ENCODE measurements around the gene PLA2G7.
A peak's percentile ranks its signal among the peaks of the same experiment; 100 is the strongest.

The PLA2G7 gene

GRCh38 chr6:46719099-46719498, 16.1 kb downstream of the PLA2G7 start:
- DNase-seq (ENCODE audit: low read depth) = peak; percentile 88
- TF ChIP-seq, protein P1, sequence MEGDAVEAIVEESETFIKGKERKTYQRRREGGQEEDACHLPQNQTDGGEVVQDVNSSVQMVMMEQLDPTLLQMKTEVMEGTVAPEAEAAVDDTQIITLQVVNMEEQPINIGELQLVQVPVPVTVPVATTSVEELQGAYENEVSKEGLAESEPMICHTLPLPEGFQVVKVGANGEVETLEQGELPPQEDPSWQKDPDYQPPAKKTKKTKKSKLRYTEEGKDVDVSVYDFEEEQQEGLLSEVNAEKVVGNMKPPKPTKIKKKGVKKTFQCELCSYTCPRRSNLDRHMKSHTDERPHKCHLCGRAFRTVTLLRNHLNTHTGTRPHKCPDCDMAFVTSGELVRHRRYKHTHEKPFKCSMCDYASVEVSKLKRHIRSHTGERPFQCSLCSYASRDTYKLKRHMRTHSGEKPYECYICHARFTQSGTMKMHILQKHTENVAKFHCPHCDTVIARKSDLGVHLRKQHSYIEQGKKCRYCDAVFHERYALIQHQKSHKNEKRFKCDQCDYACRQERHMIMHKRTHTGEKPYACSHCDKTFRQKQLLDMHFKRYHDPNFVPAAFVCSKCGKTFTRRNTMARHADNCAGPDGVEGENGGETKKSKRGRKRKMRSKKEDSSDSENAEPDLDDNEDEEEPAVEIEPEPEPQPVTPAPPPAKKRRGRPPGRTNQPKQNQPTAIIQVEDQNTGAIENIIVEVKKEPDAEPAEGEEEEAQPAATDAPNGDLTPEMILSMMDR (conservative IDR thresholded peaks at IDR 0.05; ENCODE audit: control insufficient read depth, insufficient read depth, low read depth, low read length) = no peak

GRCh38 chr6:46715141-46715540, 20.0 kb downstream of the PLA2G7 start:
- no peak overlapping the region for H3K4me3 ChIP-seq (ENCODE audit: control insufficient read depth, low read depth, low read length)
- TF ChIP-seq, protein P1 (conservative IDR thresholded peaks at IDR 0.05; ENCODE audit: control insufficient read depth, insufficient read depth, low read depth, low read length) = no peak
- DNase-seq (ENCODE audit: low read depth) = peak; percentile 52

More at GRCh38 chr6:46719099-46719498, 16.1 kb downstream of the PLA2G7 start:
- no peak overlapping the region for H3K4me3 ChIP-seq (ENCODE audit: control insufficient read depth, low read depth, low read length)

DNA sequence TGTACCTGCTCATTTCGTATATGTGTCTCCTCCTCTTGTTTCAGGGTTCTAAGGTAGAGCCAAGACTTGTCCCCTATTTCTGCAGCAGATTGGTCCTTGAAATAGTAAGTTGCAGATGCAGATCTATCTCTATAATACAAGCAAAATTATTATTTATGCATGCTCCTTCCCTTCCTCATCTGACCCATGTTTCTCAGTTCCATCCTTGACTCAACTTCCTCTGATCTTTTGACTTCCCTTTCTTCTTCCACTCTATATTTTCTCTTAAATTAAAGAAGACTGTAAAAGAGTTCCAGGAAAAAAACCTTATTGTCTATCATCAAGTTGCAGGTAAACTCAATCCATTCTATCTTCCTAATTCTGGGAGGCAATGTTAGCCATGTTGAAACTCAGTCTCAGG, 23.7 kb downstream of the PLA2G7 start:
- H3K4me3 ChIP-seq (ENCODE audit: control insufficient read depth, low read depth, low read length) = no peak overlapping the region
- DNase-seq (ENCODE audit: low read depth) = no peak
- TF ChIP-seq, protein P1 (conservative IDR thresholded peaks at IDR 0.05; ENCODE audit: control insufficient read depth, insufficient read depth, low read depth, low read length) = no peak

DNA sequence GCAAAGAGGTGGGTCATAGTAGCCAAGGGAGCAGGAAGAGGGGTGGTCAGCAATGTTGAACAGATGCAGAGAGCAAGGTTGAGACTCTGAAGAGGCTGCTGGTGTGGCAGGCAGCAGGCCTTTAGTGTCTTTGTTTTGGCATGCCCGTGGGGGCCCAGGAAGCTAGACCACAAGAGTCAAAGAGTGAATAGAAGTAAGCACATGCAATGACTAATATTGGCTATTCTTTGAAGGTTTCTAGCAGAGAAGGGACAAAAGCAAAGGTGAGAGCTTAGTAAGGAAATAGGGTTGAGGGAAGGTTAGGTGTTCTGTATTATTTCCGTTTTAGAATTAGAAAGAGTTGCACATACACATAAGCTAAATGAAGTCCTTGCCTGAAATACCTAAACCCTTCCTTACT, 28.7 kb downstream of the PLA2G7 start:
- DNase-seq (ENCODE audit: low read depth) = no peak
- no peak overlapping the region for H3K4me3 ChIP-seq (ENCODE audit: control insufficient read depth, low read depth, low read length)
- TF ChIP-seq, protein P1 (conservative IDR thresholded peaks at IDR 0.05; ENCODE audit: control insufficient read depth, insufficient read depth, low read depth, low read length) = no peak

- peak; percentile 43 for DNase-seq (ENCODE audit: low read depth)
- TF ChIP-seq, protein P1 (conservative IDR thresholded peaks at IDR 0.05; ENCODE audit: control insufficient read depth, insufficient read depth, low read depth, low read length) = peak; percentile 8
- no peak overlapping the region for H3K4me3 ChIP-seq (ENCODE audit: control insufficient read depth, low read depth, low read length)
These were observed 30.6 kb downstream of the PLA2G7 start for GRCh38 chr6:46704562-46704961.

GRCh38 chr6:46699970-46700369, 35.2 kb downstream of the PLA2G7 start:
- DNase-seq (ENCODE audit: low read depth) = no peak
- TF ChIP-seq, protein P1 (conservative IDR thresholded peaks at IDR 0.05; ENCODE audit: control insufficient read depth, insufficient read depth, low read depth, low read length) = no peak
- H3K4me3 ChIP-seq (ENCODE audit: control insufficient read depth, low read depth, low read length) = no peak overlapping the region

DNA sequence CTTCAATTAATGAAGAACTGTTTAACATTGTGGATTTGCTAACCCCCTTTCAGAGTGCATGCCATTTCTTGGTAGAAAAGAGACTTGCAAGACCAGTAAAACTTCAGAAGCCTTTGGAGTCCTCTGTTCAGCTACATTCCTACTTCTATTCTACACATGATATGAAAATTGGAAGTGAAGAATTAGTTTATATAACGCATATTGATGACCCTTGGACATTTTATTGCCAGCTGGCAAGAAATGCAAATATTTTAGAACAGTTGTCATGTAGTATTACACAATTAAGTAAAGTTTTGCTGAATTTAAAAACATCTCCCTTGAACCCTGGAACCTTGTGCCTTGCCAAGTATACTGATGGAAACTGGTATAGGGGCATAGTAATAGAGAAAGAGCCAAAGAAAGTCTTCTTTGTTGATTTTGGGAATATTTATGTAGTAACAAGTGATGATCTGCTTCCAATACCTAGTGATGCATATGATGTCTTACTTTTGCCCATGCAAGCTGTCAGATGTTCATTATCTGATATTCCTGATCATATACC, 44.2 kb downstream of the PLA2G7 start:
- H3K4me3 ChIP-seq (ENCODE audit: control insufficient read depth, low read depth, low read length) = no peak overlapping the region
- peak; percentile 7 for DNase-seq (ENCODE audit: low read depth)
- TF ChIP-seq, protein P1 (conservative IDR thresholded peaks at IDR 0.05; ENCODE audit: control insufficient read depth, insufficient read depth, low read depth, low read length) = no peak
